Measurements from ENCODE around the gene FAM120B. TPM values are rescaled to one million over a fixed set of nuclear protein-coding genes. Genes with fewer than 3 reads are reported as not detected.

The FAM120B gene
- total and polyA plus RNA-seq, 2 of the 4 experiments (the other 2 are of a cell fraction), result 15.3 to 28.0 TPM

DNA sequence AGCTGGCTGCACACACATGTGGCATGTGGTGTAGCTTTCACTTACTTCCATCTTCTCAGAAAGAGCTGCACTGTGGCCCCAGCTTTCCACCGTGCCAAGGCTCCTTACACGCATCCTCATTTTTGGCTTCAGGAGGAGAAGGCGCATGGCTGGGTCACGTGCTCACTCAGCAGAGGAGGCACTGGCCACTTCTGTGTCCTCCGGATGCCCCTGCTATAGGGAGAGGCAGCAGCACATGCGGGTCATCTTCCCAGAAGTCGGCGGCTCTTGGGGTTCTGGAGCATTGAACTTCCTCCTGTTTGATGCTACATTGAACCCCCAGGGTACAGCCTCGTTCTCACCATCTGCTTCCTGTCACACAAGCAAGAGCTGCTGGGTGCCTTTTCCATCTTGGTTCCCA lies 111.3 kb downstream of the FAM120B start:
- H3K23ac ChIP-seq (ENCODE audit: low read depth, low read length), result no peak overlapping the region

More for the DNA sequence above, 111.3 kb downstream of the FAM120B start:
- no peak overlapping the region for H4K8ac ChIP-seq (ENCODE audit: low read depth in 2 of 2, low read length in 2 of 2)
- no peak overlapping the region for H3K27ac ChIP-seq (ENCODE audit: insufficient read depth, low read length)
- no peak overlapping the region for H3K9ac ChIP-seq (ENCODE audit: low read depth, low read length)
- H2BK120ac ChIP-seq (ENCODE audit: low read depth, low read length), result no peak overlapping the region
- no TSS peak for BruUV-seq (replicated peaks)
- H3K4me3 ChIP-seq (ENCODE audit: insufficient read depth, low read depth, low read length), result no peak overlapping the region
- no peak overlapping the region for H2BK15ac ChIP-seq (ENCODE audit: low read depth, low read length)
- DNase-seq (no peak), ATAC-seq (ENCODE audit: low read depth) (no peak)
- H3K4me2 ChIP-seq (ENCODE audit: low read depth, low read length), result no peak overlapping the region
- no peak overlapping the region for H3K18ac ChIP-seq (ENCODE audit: low read depth, low read length)
- ChIA-PET POLR2A (ENCODE audit: unreplicated experiment) (interaction anchor here (0.6 kb wide), 1 partner anchor 19 kb away, joined by 3 read pairs; no protein-coding TSS in a partner anchor), CTCF (no interaction called here)
- in situ Hi-C loops (cut with MboI; ENCODE audit: low sequenced_read_pairs) (no loop called here), dilution Hi-C loops (cut with HindIII; ENCODE audit: low sequenced_read_pairs, unreplicated experiment) (no loop called here), intact Hi-C loops (cut with micrococcal nuclease) (no loop called here)
- H3K9me1 ChIP-seq (ENCODE audit: insufficient read depth, low read length), result peaks cover 3% of the 10 kb centered on the region; the same call in 1 of the 2 replicates
- H3K9me3 ChIP-seq (ENCODE audit: control insufficient read depth, insufficient read depth, low read length), result peaks cover 6% of the 10 kb centered on the region; the same call in 1 of the 2 replicates
- H3K14ac ChIP-seq (replicated peaks; ENCODE audit: low read depth, low read length), result no peak overlapping the region
- peak overlapping the region; percentile 5 for H2AK9ac ChIP-seq (replicated peaks; ENCODE audit: low read depth, low read length, poor library complexity)
- H2AFZ ChIP-seq (replicated peaks; ENCODE audit: low read length, poor library complexity), result no peak overlapping the region
- no peak overlapping the region for H4K91ac ChIP-seq (ENCODE audit: insufficient read depth, low read depth, low read length)
- 98% methylated on average over 8 of the region's 9 CpGs; no CpG with 5 or more reads in 1 of the 2 experiments for WGBS, 2 experiments (ENCODE audit: extremely low coverage in 2 of 2, insufficient read length in 1 of 2)
- H3K27me3 ChIP-seq (ENCODE audit: control insufficient read depth, insufficient read depth, low read length), result no peaks in the 10 kb centered on the region
- no peak overlapping the region for H2BK20ac ChIP-seq (ENCODE audit: low read depth, low read length)
- H3K56ac ChIP-seq (ENCODE audit: extremely low read depth, insufficient read depth, low read length), result no peak overlapping the region
- H2BK5ac ChIP-seq (ENCODE audit: low read depth, low read length, poor library complexity, severe bottlenecking), result no peak overlapping the region
- H4K20me1 ChIP-seq (ENCODE audit: insufficient read depth, low read length), result no peaks in the 10 kb centered on the region
- H3K36me3 ChIP-seq (ENCODE audit: control insufficient read depth, insufficient read depth, low read length), result no peaks in the 10 kb centered on the region
- H3K4me1 ChIP-seq (ENCODE audit: control insufficient read depth, insufficient read depth, low read length), result peaks cover 5% of the 10 kb centered on the region; the same call in 1 of the 2 replicates
- H3K4ac ChIP-seq (ENCODE audit: low read depth, low read length), result no peak overlapping the region
- no peaks in the 10 kb centered on the region for H3K79me1 ChIP-seq (ENCODE audit: low read depth in 1 of 2, low read length in 2 of 2)
- no peak overlapping the region for H2AK5ac ChIP-seq (ENCODE audit: low read depth, low read length)
- TF ChIP-seq SMC3 (IDR thresholded peaks at IDR 0.05; ENCODE audit: low read depth, low read length) (no peak), RAD21 (IDR thresholded peaks at IDR 0.05; ENCODE audit: low read length) (no peak), RFX5 (IDR thresholded peaks at IDR 0.05; ENCODE audit: low read depth, low read length) (no peak)
- TF ChIP-seq, protein P1, sequence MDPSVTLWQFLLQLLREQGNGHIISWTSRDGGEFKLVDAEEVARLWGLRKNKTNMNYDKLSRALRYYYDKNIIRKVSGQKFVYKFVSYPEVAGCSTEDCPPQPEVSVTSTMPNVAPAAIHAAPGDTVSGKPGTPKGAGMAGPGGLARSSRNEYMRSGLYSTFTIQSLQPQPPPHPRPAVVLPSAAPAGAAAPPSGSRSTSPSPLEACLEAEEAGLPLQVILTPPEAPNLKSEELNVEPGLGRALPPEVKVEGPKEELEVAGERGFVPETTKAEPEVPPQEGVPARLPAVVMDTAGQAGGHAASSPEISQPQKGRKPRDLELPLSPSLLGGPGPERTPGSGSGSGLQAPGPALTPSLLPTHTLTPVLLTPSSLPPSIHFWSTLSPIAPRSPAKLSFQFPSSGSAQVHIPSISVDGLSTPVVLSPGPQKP (IDR thresholded peaks at IDR 0.05; ENCODE audit: borderline replicate concordance, low read depth, low read length), result no peak
- no peak overlapping the region for H4K5ac ChIP-seq (ENCODE audit: low read depth, low read length)
